Left renal cortex interstitium (tissue), 4 donors: Measurements from ENCODE around the gene CD4. TPM values are rescaled to one million over a fixed set of nuclear protein-coding genes. Genes with fewer than 3 reads are reported as not detected.
"Not testable (repeated sequence)": the region's sequence is repeated elsewhere in the genome, so short reads cannot be mapped to it uniquely, and the experiment has no call there.

Source experiments
- DNase-seq, 4 donors: peaks; one replicate each; pipeline ENCODE4 v3.0.0-alpha.2; 2013; ENCODE audit warnings: low read depth in 4 of 4, low spot score in 2 of 4, missing footprints in 1 of 4
- polyA plus RNA-seq, 4 donors: library from polyadenylated mRNA; unstranded; fragments of 120-200 nt; gene quantifications; one replicate each; pipeline ENCODE4 v1.2.1, GENCODE V29; 2013; ENCODE audit not compliant: insufficient read length in 4 of 4

The CD4 gene
- polyA plus RNA-seq, 4 donors: 28.6 to 39.0 (median 29.5) TPM

GRCh38 chr12:6863033-6863432, 73.7 kb downstream of the CD4 start:
- DNase-seq: no peak

- DNase-seq: no peak
Observed at GRCh38 chr12:6863586-6864321, 74.4 kb downstream of the CD4 start.

- not testable (repeated sequence) for DNase-seq
Observed at GRCh38 chr12:6865307-6865706, 76.0 kb downstream of the CD4 start.

GRCh38 chr12:6866163-6866919, 77.0 kb downstream of the CD4 start:
- DNase-seq: no peak

- no peak for DNase-seq
Observed at GRCh38 chr12:6866920-6867412, 77.6 kb downstream of the CD4 start.

- DNase-seq: peak in 1 of 4 donors; percentile 66
Observed at GRCh38 chr12:6867413-6868210, 78.3 kb downstream of the CD4 start, which contains the start of gene TPI1. Gene TPI1 (plus strand): TSS chr12:6867531. CDS start chr12:6867567, 36 bp downstream.

GRCh38 chr12:6868211-6869048, 79.1 kb downstream of the CD4 start:
- DNase-seq: no peak

- peak in 2 of 4 donors; percentile 54 to 80 for DNase-seq
Observed at GRCh38 chr12:6869049-6870021, 80.0 kb downstream of the CD4 start.

GRCh38 chr12:6870304-6870703, 81.0 kb downstream of the CD4 start:
- DNase-seq: not testable (repeated sequence)

Other genes with a start within 250 kb of the CD4 start
- gene IFFO1, start 233.5 kb upstream of the CD4 start, polyA plus RNA-seq: 10 to 100 TPM; 11.7 to 22.9 (median 15.9) TPM
- 10 to 100 TPM; 24.5 to 37.1 (median 28.7) TPM for gene NOP2, start 221.2 kb upstream of the CD4 start, polyA plus RNA-seq
- gene CHD4, start 182.1 kb upstream of the CD4 start, polyA plus RNA-seq: 100 to 1,000 TPM; 269 to 322 (median 294) TPM
- 1 to 10 TPM; 1.1 to 1.6 (median 1.4) TPM for gene LPAR5, start 153.6 kb upstream of the CD4 start, polyA plus RNA-seq
- 1 to 10 TPM; 2.4 to 6.6 (median 5.0) TPM for gene ACRBP, start 142.1 kb upstream of the CD4 start, polyA plus RNA-seq
- gene ING4, start 126.4 kb upstream of the CD4 start, polyA plus RNA-seq: 100 to 1,000 TPM; 112 to 133 (median 122) TPM
- 100 to 1,000 TPM in 2 of 4 donors, 10 to 100 TPM in 2; 68.1 to 109 (median 90.5) TPM for gene ZNF384, start 100.2 kb upstream of the CD4 start, polyA plus RNA-seq
- 10 to 100 TPM in 3 of 4 donors, 1 to 10 TPM in 1; 8.1 to 16.8 (median 13.5) TPM for gene PIANP, start 88.7 kb upstream of the CD4 start, polyA plus RNA-seq
- gene COPS7A, start 65.5 kb upstream of the CD4 start, polyA plus RNA-seq: 10 to 100 TPM; 64.0 to 69.6 (median 68.9) TPM
- gene MLF2, start 36.4 kb upstream of the CD4 start, polyA plus RNA-seq: 100 to 1,000 TPM; 189 to 246 (median 222) TPM
- gene PTMS, start 23.2 kb upstream of the CD4 start, polyA plus RNA-seq: 100 to 1,000 TPM; 529 to 841 (median 623) TPM
- 1 to 10 TPM; 1.1 to 2.6 (median 1.5) TPM for gene LAG3, start 17.0 kb upstream of the CD4 start, polyA plus RNA-seq
- 10 to 100 TPM; 18.9 to 37.7 (median 35.7) TPM for gene GPR162, start 32.3 kb downstream of the CD4 start, polyA plus RNA-seq
- gene P3H3, start 38.9 kb downstream of the CD4 start, polyA plus RNA-seq: 10 to 100 TPM; 23.3 to 37.5 (median 35.6) TPM
- 10 to 100 TPM in 2 of 4 donors, 1 to 10 TPM in 2; 3.1 to 12.0 (median 7.9) TPM for gene GNB3, start 51.4 kb downstream of the CD4 start, polyA plus RNA-seq
- 10 to 100 TPM; 20.2 to 32.7 (median 26.4) TPM for gene CDCA3, start 61.8 kb downstream of the CD4 start, polyA plus RNA-seq
- gene USP5, start 62.6 kb downstream of the CD4 start, polyA plus RNA-seq: 10 to 100 TPM; 58.3 to 73.3 (median 62.3) TPM
- gene TPI1, start 78.0 kb downstream of the CD4 start, polyA plus RNA-seq: 100 to 1,000 TPM; 518 to 618 (median 580) TPM
- 10 to 100 TPM in 3 of 4 donors, 1 to 10 TPM in 1; 7.8 to 19.8 (median 13.5) TPM for gene SPSB2, start 83.8 kb downstream of the CD4 start, polyA plus RNA-seq
- gene LRRC23, start 115.3 kb downstream of the CD4 start, polyA plus RNA-seq: 10 to 100 TPM; 16.5 to 24.5 (median 18.9) TPM
- gene ENO2, start 125.1 kb downstream of the CD4 start, polyA plus RNA-seq: 10 to 100 TPM in 3 of 4 donors, 1 to 10 TPM in 1; 9.5 to 19.4 (median 14.6) TPM
- gene ATN1, start 138.4 kb downstream of the CD4 start, polyA plus RNA-seq: 100 to 1,000 TPM in 3 of 4 donors, 10 to 100 TPM in 1; 85.5 to 189 (median 127) TPM
- 1 to 10 TPM in 1 of 4 donors, not detected in 3; 3.6 TPM for gene RNU7-1, start 154.3 kb downstream of the CD4 start, polyA plus RNA-seq
- 100 to 1,000 TPM; 141 to 235 (median 165) TPM for gene C12orf57, start 154.5 kb downstream of the CD4 start, polyA plus RNA-seq
- 10 to 100 TPM; 19.2 to 27.5 (median 24.5) TPM for gene PTPN6, start 161.8 kb downstream of the CD4 start, polyA plus RNA-seq
- gene PHB2, start 181.1 kb downstream of the CD4 start, polyA plus RNA-seq: 100 to 1,000 TPM; 247 to 313 (median 277) TPM
- gene EMG1, start 181.4 kb downstream of the CD4 start, polyA plus RNA-seq: 10 to 100 TPM; 42.6 to 49.5 (median 48.1) TPM
- 10 to 100 TPM; 49.7 to 65.7 (median 64.2) TPM for gene LPCAT3, start 228.9 kb downstream of the CD4 start, polyA plus RNA-seq